Measurements from ENCODE around the gene UNC13D. TPM values are rescaled to one million over a fixed set of nuclear protein-coding genes. Genes with fewer than 3 reads are reported as not detected.
A peak's percentile ranks its signal among the peaks of the same experiment; 100 is the strongest.

The UNC13D gene
- total RNA-seq, 1 experiment from 2014 or later, result 9.0 TPM

DNA sequence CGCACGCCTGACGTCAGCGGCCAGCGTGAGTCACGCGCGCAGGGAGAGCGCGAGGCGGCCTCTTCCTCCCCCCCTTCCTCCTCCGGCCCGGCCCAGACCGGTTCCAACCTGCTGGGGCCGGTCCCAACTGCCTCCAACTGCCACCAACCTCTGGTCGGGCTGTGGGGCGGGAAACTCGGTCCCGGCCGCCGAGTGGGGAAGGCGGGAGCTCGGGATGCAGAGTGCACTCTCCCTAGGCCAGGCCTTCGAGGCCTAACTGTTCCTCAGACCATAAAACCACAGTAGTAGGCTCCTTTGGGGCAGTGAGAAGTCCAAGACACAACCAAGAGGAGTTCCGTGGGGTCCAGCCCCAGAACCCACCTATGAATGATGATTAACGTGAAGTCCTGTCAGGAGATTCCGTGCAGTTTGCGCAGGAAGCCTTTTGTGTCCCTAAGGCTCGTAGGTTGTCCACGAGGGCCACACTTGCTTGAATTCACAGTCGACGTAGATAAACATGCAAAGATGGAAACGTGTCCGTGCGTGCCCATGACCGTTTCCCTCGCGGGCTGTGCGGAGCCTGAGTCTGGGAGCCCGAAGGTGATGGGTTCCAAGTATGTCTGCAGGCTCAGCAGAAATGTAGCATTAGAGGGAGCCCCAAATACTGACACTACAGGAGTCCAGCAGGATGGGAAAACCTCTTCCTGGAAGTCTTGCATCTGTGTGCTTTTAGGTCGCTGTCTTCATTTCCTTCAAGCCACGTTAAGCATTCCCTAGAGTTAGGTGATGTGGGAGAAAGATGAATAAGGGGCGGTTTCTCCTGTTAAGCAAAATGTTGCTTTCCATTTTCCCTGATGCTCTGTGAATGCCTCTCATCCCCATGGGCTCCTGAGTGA is 59.0 kb downstream of the UNC13D start:
- H3K9me3 ChIP-seq, result no peaks in the 10 kb centered on the region
- CTCF ChIA-PET, result interaction anchor here (0.7 to 3.6 kb wide), 4 partner anchors 21 to 495 kb away, joined by 3 to 27 read pairs (median 4); partner anchors contain the start of gene GALK1
- peak overlapping the region; percentile 97 for H3K27ac Mint-ChIP-seq (ENCODE audit: unreplicated experiment)
- no peaks in the 10 kb centered on the region for H3K9me3 Mint-ChIP-seq (ENCODE audit: unreplicated experiment)
- intact Hi-C loops (cut with micrococcal nuclease; ENCODE audit: unreplicated experiment), result loop anchor here (5.0 to 10.0 kb wide), 2 partner anchors 42 to 190 kb away; partner anchors contain the start of genes ACOX1 and TEN1
- no peaks in the 10 kb centered on the region for H3K27me3 ChIP-seq (replicated peaks; ENCODE audit: control insufficient read depth, insufficient read depth, low read length)
- H3K4me3 ChIP-seq (ENCODE audit: low read depth, low read length), result peak overlapping the region; percentile 55
- no peak for TF ChIP-seq CTCF (IDR thresholded peaks at IDR 0.05; ENCODE audit: insufficient read depth in 1 of 2, low read depth in 1 of 2, low read length in 1 of 2, severe bottlenecking in 1 of 2, unreplicated experiment in 1 of 2)
- POLR2A ChIA-PET, result interaction anchor here (0.5 to 2.5 kb wide), 6 partner anchors 9 to 388 kb away, joined by 3 to 11 read pairs (median 4); partner anchors contain the start of genes FBF1 and WBP2
- H3K36me3 Mint-ChIP-seq (ENCODE audit: insufficient read depth, unreplicated experiment), result peaks cover 21% of the 10 kb centered on the region
- H3K4me1 Mint-ChIP-seq (ENCODE audit: low read depth, unreplicated experiment), result peaks cover 15% of the 10 kb centered on the region
- peak overlapping the region; percentile 84 for H3K4me3 Mint-ChIP-seq (ENCODE audit: unreplicated experiment)
- BruUV-seq (replicated peaks), result TSS peak; percentile 61
- no peaks in the 10 kb centered on the region for H3K36me3 ChIP-seq (ENCODE audit: control insufficient read depth, insufficient read depth, low read length)
- peak; percentile 95 for DNase-seq
- peaks cover 34% of the 10 kb centered on the region for H3K4me1 ChIP-seq
- no peaks in the 10 kb centered on the region for H3K27me3 Mint-ChIP-seq (ENCODE audit: insufficient read depth, unreplicated experiment)

- intact Hi-C loops (cut with micrococcal nuclease; ENCODE audit: unreplicated experiment), result loop anchor here (1.0 to 10.0 kb wide), 4 partner anchors 43 to 190 kb away; partner anchors contain the start of genes ACOX1, TEN1, TRIM65 and WBP2
Measured at GRCh38 chr17:75784473-75785015, 59.7 kb downstream of the UNC13D start, which contains the start of gene UNK. UNK (plus strand) TSS chr17:75784806; CDS start chr17:75784881, 75 bp downstream.

More at GRCh38 chr17:75784473-75785015, 59.7 kb downstream of the UNC13D start, which contains the start of gene UNK:
- no TSS peak for BruUV-seq (replicated peaks)
- H3K27me3 ChIP-seq (replicated peaks; ENCODE audit: control insufficient read depth, insufficient read depth, low read length), result no peaks in the 10 kb centered on the region
- Mint-ChIP-seq H3K9me3 (ENCODE audit: unreplicated experiment) (no peaks in the 10 kb centered on the region), H3K4me1 (ENCODE audit: low read depth, unreplicated experiment) (peaks cover 22% of the 10 kb centered on the region), H3K4me3 (ENCODE audit: unreplicated experiment) (peak within 1 kb of the TSS; percentile 84), H3K27ac (ENCODE audit: unreplicated experiment) (peak within 1 kb of the TSS; percentile 97), H3K27me3 (ENCODE audit: insufficient read depth, unreplicated experiment) (peaks cover 3% of the 10 kb centered on the region), H3K36me3 (ENCODE audit: insufficient read depth, unreplicated experiment) (peaks cover 24% of the 10 kb centered on the region)
- CTCF ChIA-PET, result interaction anchor here (0.7 to 3.6 kb wide), 4 partner anchors 21 to 496 kb away, joined by 3 to 27 read pairs (median 4); partner anchors contain the start of gene GALK1
- no peaks in the 10 kb centered on the region for H3K9me3 ChIP-seq
- H3K4me3 ChIP-seq (ENCODE audit: low read depth, low read length), result peak within 1 kb of the TSS; percentile 55
- peaks cover 37% of the 10 kb centered on the region for H3K4me1 ChIP-seq
- no peak for TF ChIP-seq CTCF (IDR thresholded peaks at IDR 0.05; ENCODE audit: insufficient read depth in 1 of 2, low read depth in 1 of 2, low read length in 1 of 2, severe bottlenecking in 1 of 2, unreplicated experiment in 1 of 2)
- peak; percentile 98 to 100 for DNase-seq
- H3K36me3 ChIP-seq (ENCODE audit: control insufficient read depth, insufficient read depth, low read length), result no peaks in the 10 kb centered on the region
- POLR2A ChIA-PET, result interaction anchor here (0.6 to 2.2 kb wide), 4 partner anchors 8 to 157 kb away, joined by 3 to 9 read pairs (median 5); partner anchors contain the start of genes FBF1, GALK1 and WBP2
